Measurements from ENCODE around the gene AMMECR1L. TPM values are rescaled to one million over a fixed set of nuclear protein-coding genes. Genes with fewer than 3 reads are reported as not detected.

Gene AMMECR1L
- total RNA-seq, 1 experiment from 2014 or later, result 29.3 TPM

GRCh38 chr2:127852388-127852787 is 33.4 kb downstream of the AMMECR1L start:
- no peak for DNase-seq
- peaks cover 93% of the 10 kb centered on the region for H3K36me3 Mint-ChIP-seq (ENCODE audit: insufficient read depth, unreplicated experiment)
- H3K27ac Mint-ChIP-seq (ENCODE audit: unreplicated experiment), result no peak overlapping the region
- no TSS peak for BruUV-seq (replicated peaks)
- peaks cover 2% of the 10 kb centered on the region; the same call in 1 of the 2 replicates for H3K36me3 ChIP-seq (ENCODE audit: control insufficient read depth, insufficient read depth, low read length)
- no peak for TF ChIP-seq CTCF (IDR thresholded peaks at IDR 0.05; ENCODE audit: insufficient read depth in 1 of 2, low read depth in 1 of 2, low read length in 1 of 2, severe bottlenecking in 1 of 2, unreplicated experiment in 1 of 2)
- intact Hi-C loops (cut with micrococcal nuclease; ENCODE audit: unreplicated experiment), result no loop called here
- no peaks in the 10 kb centered on the region for H3K9me3 ChIP-seq
- H3K4me1 ChIP-seq, result 0 out of 2 replicates have a peak, but pooled peaks cover 4% of the 10 kb centered on the region
- no peaks in the 10 kb centered on the region for H3K27me3 ChIP-seq (replicated peaks; ENCODE audit: control insufficient read depth, insufficient read depth, low read length)
- no peak overlapping the region for H3K4me3 ChIP-seq (ENCODE audit: low read depth, low read length)
- H3K27me3 Mint-ChIP-seq (ENCODE audit: insufficient read depth, unreplicated experiment), result no peaks in the 10 kb centered on the region
- CTCF ChIA-PET, result no interaction called here
- H3K9me3 Mint-ChIP-seq (ENCODE audit: unreplicated experiment), result no peaks in the 10 kb centered on the region
- no peak overlapping the region for H3K4me3 Mint-ChIP-seq (ENCODE audit: unreplicated experiment)
- POLR2A ChIA-PET, result no interaction called here
- peaks cover 8% of the 10 kb centered on the region for H3K4me1 Mint-ChIP-seq (ENCODE audit: low read depth, unreplicated experiment)

GRCh38 chr2:127847931-127848330 is 37.8 kb downstream of the AMMECR1L start:
- no peaks in the 10 kb centered on the region for H3K27me3 ChIP-seq (replicated peaks; ENCODE audit: control insufficient read depth, insufficient read depth, low read length)
- H3K4me1 Mint-ChIP-seq (ENCODE audit: low read depth, unreplicated experiment), result no peaks in the 10 kb centered on the region
- no peak overlapping the region for H3K4me3 ChIP-seq (ENCODE audit: low read depth, low read length)
- no peaks in the 10 kb centered on the region for H3K9me3 ChIP-seq
- no peaks in the 10 kb centered on the region for H3K27me3 Mint-ChIP-seq (ENCODE audit: insufficient read depth, unreplicated experiment)
- no peaks in the 10 kb centered on the region for H3K9me3 Mint-ChIP-seq (ENCODE audit: unreplicated experiment)
- POLR2A ChIA-PET, result no interaction called here
- peaks cover 4% of the 10 kb centered on the region; the same call in 1 of the 2 replicates for H3K36me3 ChIP-seq (ENCODE audit: control insufficient read depth, insufficient read depth, low read length)
- CTCF ChIA-PET, result interaction anchor here (0.6 kb wide), 1 partner anchor 768 kb away, joined by 6 read pairs; no protein-coding TSS in a partner anchor
- no peak overlapping the region for H3K4me3 Mint-ChIP-seq (ENCODE audit: unreplicated experiment)
- DNase-seq, result no peak
- intact Hi-C loops (cut with micrococcal nuclease; ENCODE audit: unreplicated experiment), result no loop called here
- H3K27ac Mint-ChIP-seq (ENCODE audit: unreplicated experiment), result no peak overlapping the region
- BruUV-seq (replicated peaks), result no TSS peak
- TF ChIP-seq CTCF (IDR thresholded peaks at IDR 0.05; ENCODE audit: insufficient read depth in 1 of 2, low read depth in 1 of 2, low read length in 1 of 2, severe bottlenecking in 1 of 2, unreplicated experiment in 1 of 2), result no peak
- peaks cover 79% of the 10 kb centered on the region for H3K36me3 Mint-ChIP-seq (ENCODE audit: insufficient read depth, unreplicated experiment)
- H3K4me1 ChIP-seq, result no peaks in the 10 kb centered on the region

- H3K9me3 Mint-ChIP-seq (ENCODE audit: unreplicated experiment), result peaks cover 10% of the 10 kb centered on the region
- H3K36me3 ChIP-seq (ENCODE audit: control insufficient read depth, insufficient read depth, low read length), result peaks cover 2% of the 10 kb centered on the region; the same call in 1 of the 2 replicates
- H3K27ac Mint-ChIP-seq (ENCODE audit: unreplicated experiment), result no peak overlapping the region
- H3K27me3 Mint-ChIP-seq (ENCODE audit: insufficient read depth, unreplicated experiment), result no peaks in the 10 kb centered on the region
- peaks cover 56% of the 10 kb centered on the region for H3K36me3 Mint-ChIP-seq (ENCODE audit: insufficient read depth, unreplicated experiment)
- no peak overlapping the region for H3K4me3 ChIP-seq (ENCODE audit: low read depth, low read length)
- ChIA-PET CTCF (no interaction called here), POLR2A (no interaction called here)
- BruUV-seq (replicated peaks), result no TSS peak
- H3K4me3 Mint-ChIP-seq (ENCODE audit: unreplicated experiment), result no peak overlapping the region
- DNase-seq, result no peak
- H3K27me3 ChIP-seq (replicated peaks; ENCODE audit: control insufficient read depth, insufficient read depth, low read length), result no peaks in the 10 kb centered on the region
- intact Hi-C loops (cut with micrococcal nuclease; ENCODE audit: unreplicated experiment), result no loop called here
- H3K9me3 ChIP-seq, result no peaks in the 10 kb centered on the region
- H3K4me1 ChIP-seq, result no peaks in the 10 kb centered on the region
- no peak for TF ChIP-seq CTCF (IDR thresholded peaks at IDR 0.05; ENCODE audit: insufficient read depth in 1 of 2, low read depth in 1 of 2, low read length in 1 of 2, severe bottlenecking in 1 of 2, unreplicated experiment in 1 of 2)
- no peaks in the 10 kb centered on the region for H3K4me1 Mint-ChIP-seq (ENCODE audit: low read depth, unreplicated experiment)
These were observed 40.8 kb downstream of the AMMECR1L start for GRCh38 chr2:127844973-127845372.
